ENCODE data around the gene NTF3. TPM values are rescaled to one million over a fixed set of nuclear protein-coding genes. Genes with fewer than 3 reads are reported as not detected.

The NTF3 gene
- total and polyA plus RNA-seq, 2 of the 8 experiments (the other 6 are each of a cell fraction or from before 2014, with no cell fraction given), result 1.4 to 2.3 TPM

- peak overlapping the region; percentile 68; the same call in 1 of the 2 replicates for H2BK5ac ChIP-seq (ENCODE audit: low read depth, low read length)
- H3K36me3 ChIP-seq (ENCODE audit: control insufficient read depth in 2 of 4, insufficient read depth in 4 of 4, low read length in 3 of 4), result no peaks in the 10 kb centered on the region
- H3K4me1 ChIP-seq (replicated peaks in 1 of 4; ENCODE audit: control insufficient read depth in 3 of 4, insufficient read depth in 4 of 4, low read length in 3 of 4), result peaks cover 0 to 10% (median 2%) of the 10 kb centered on the region in 4 experiments; a peak in 2 of 7 replicates
- 0 out of 2 replicates have a peak overlapping the region, but pooled peaks have one; percentile 8 for H2AK5ac ChIP-seq (ENCODE audit: low read depth, low read length)
- no peak overlapping the region for H3K9ac ChIP-seq (replicated peaks in 1 of 4; ENCODE audit: extremely low read depth in 1 of 4, low read depth in 3 of 4, low read length in 3 of 4)
- no peak overlapping the region for H2BK20ac ChIP-seq (ENCODE audit: low read length)
- ChIA-PET CTCF (ENCODE audit: partially characterized antibody) (interaction anchor here (0.6 kb wide), 1 partner anchor 1131 kb away, joined by 3 read pairs; no protein-coding TSS in a partner anchor), POLR2A (ENCODE audit: partially characterized antibody) (no interaction called here)
- H3K4ac ChIP-seq (replicated peaks; ENCODE audit: insufficient read length, low read depth, low read length), result no peak overlapping the region
- DNase-seq (ENCODE audit: low read depth in 1 of 2, low spot score in 2 of 2) (no peak), FAIRE-seq (no peak)
- H4K5ac ChIP-seq (ENCODE audit: insufficient read length, low read depth, low read length), result no peak overlapping the region
- no peak overlapping the region for H3K23ac ChIP-seq (ENCODE audit: insufficient read length)
- H2BK15ac ChIP-seq (ENCODE audit: low read length), result 0 out of 2 replicates have a peak overlapping the region, but pooled peaks have one; percentile 88
- H3K79me2 ChIP-seq (ENCODE audit: control insufficient read depth in 1 of 2, insufficient read depth in 2 of 2, low read length in 2 of 2), result no peaks in the 10 kb centered on the region
- H4K20me1 ChIP-seq (replicated peaks in 1 of 2; ENCODE audit: control insufficient read depth in 1 of 2, insufficient read depth in 2 of 2, low read length in 2 of 2), result no peaks in the 10 kb centered on the region
- no peak overlapping the region for H3K14ac ChIP-seq (ENCODE audit: insufficient read length)
- no peaks in the 10 kb centered on the region for H3K23me2 ChIP-seq (ENCODE audit: low read depth, low read length)
- no peak overlapping the region for H3K56ac ChIP-seq (replicated peaks; ENCODE audit: insufficient read length, low read depth, low read length)
- no peak overlapping the region for H3K4me3 ChIP-seq (ENCODE audit: extremely low read depth in 1 of 4, insufficient read depth in 2 of 4, low read depth in 3 of 4, low read length in 4 of 4)
- H3K27me3 ChIP-seq (replicated peaks in 1 of 4; ENCODE audit: control insufficient read depth in 3 of 4, extremely low read depth in 1 of 4, insufficient read depth in 3 of 4, low read length in 3 of 4), result peaks cover 0 to 2% (median 0%) of the 10 kb centered on the region in 4 experiments; a peak in 2 of 7 replicates
- 88% methylated on average over 8 of the region's 8 CpGs; no CpG with 5 or more reads in 1 of the 2 experiments for WGBS, 2 experiments (ENCODE audit: extremely low coverage in 1 of 2, insufficient coverage in 1 of 2, insufficient read length in 1 of 2, insufficient replicate concordance in 2 of 2, low coverage in 1 of 2, low lambda C conversion rate in 2 of 2, missing lambda C conversion rate in 1 of 2)
- no peaks in the 10 kb centered on the region for H3K9me3 ChIP-seq (ENCODE audit: insufficient read depth in 2 of 2, low read depth in 1 of 2, low read length in 1 of 2)
- no peak overlapping the region for H2AFZ ChIP-seq (ENCODE audit: low read length)
- no peak overlapping the region for H2BK12ac ChIP-seq (ENCODE audit: low read depth, low read length)
- H3K79me1 ChIP-seq (ENCODE audit: low read depth, low read length), result no peaks in the 10 kb centered on the region
- no peak overlapping the region for H2BK120ac ChIP-seq (replicated peaks; ENCODE audit: low read depth, low read length)
- H4K8ac ChIP-seq (ENCODE audit: extremely low read depth, insufficient read depth, low read length), result no peak overlapping the region
- no peak overlapping the region for H4K91ac ChIP-seq (replicated peaks; ENCODE audit: insufficient read length, low read length)
- no peak for TF ChIP-seq SP1 (IDR thresholded peaks at IDR 0.05; ENCODE audit: low read depth, low read length)
- H3K18ac ChIP-seq (ENCODE audit: extremely low read depth, low read length), result no peak overlapping the region
- H3K27ac ChIP-seq (ENCODE audit: low read depth, low read length), result no peak overlapping the region
- H3K4me2 ChIP-seq (ENCODE audit: insufficient read depth in 1 of 2, low read depth in 2 of 2, low read length in 2 of 2), result no peak overlapping the region
These were observed 105.9 kb downstream of the NTF3 start for GRCh38 chr12:5537771-5538170.
